GM19324 (cell line): ENCODE data around the gene VAPA.
"Not testable (repeated sequence)": the region's sequence is repeated elsewhere in the genome, so short reads cannot be mapped to it uniquely, and the experiment has no call there.

ENCODE experiments used
- ATAC-seq: cut with Tn5 transposase; IDR thresholded peaks from one replicate; pipeline ENCODE4 v1.9.1; 2021; ENCODE audit warnings: mild to moderate bottlenecking, moderate library complexity; ENCODE audit not compliant: unreplicated experiment, low FRiP score

VAPA gene

DNA sequence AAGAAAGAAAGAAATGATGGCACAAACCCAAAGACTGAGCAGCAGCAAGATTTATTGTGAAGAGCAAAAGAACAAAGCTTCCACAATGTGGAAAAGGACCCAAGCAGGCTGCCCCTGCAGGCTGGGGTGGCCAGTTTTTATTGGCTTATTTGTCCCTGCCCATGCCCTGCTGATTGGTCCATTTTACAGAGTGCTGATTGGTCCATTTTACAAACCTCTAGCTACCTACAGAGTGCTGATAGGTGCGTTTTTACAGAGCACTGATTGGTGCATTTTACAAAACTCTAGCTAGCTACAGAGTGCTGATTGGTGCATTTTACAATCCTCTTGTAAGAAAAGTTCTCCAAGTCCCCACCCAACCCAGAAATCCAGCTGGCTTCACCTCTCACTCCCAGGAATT is 1.5 kb upstream of the VAPA start:
- ATAC-seq, result not testable (repeated sequence)

DNA sequence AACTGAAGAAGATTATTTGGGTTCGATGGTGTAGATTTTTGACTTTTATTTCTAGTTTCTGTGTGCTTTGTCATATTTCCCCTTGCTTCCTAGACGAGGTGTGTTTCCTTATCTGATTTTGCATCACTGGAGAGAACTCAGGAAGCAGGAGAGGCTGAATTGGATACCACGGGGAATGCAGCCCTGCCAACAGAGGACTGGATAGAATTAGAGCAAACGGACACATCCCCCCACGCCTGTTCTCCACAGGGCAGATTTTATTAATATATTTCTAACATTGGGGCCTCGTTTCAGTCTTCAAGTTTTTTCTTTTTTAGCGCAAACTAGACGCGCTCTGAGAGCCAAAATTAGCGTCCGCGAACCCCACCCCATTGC is 678 bp upstream of the VAPA start:
- no peak for ATAC-seq

DNA sequence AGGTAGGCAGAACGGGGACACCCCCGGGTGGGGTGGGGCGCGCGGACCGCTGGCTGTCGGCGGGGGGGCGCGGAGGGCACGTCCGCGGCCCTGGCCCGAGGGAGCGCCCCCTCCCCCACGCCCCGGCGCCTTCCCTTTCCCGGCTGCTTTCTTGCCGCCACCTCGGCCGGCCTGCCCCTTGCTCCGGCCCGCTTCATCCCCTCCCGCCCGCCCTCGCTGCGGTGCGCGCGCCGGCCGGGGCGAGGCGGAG is 443 bp downstream of the VAPA start:
- peak; percentile 29 for ATAC-seq

DNA sequence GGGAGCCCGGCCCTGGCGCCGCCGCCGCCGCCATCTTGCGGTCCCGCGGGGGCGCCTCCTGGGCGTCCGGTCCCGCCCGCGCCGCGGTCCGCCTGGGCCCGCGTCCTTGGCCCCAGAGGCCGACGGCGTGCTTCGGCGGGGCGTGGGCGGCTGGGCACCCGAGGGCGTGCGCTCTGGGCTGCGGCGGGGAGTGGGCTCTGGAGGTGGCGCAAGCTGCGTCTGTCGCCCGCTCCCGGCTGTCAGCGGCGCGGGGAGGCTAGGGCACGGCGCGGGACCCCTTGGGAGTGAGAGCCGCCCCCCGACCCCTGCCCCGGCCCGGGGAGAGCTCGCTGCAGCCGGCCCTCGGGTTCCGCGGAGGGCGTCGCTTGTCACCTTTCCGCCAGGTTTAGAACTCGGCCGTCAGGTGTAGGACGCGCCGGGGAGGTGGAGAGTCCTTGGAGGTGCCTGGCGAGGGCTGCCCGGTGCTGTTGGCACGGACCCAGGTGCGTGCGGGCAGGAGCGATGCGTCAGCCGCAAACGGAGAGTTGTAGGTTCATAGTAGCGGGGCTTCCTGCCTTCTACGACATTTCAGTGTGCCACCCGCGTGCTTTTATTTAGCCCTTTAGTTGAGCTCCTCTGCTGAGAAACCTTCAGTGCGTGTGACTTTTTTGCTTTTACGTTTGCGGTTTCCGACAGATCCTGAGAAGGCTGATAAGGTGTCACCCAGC is 921 bp downstream of the VAPA start:
- ATAC-seq, result peak; percentile 29

DNA sequence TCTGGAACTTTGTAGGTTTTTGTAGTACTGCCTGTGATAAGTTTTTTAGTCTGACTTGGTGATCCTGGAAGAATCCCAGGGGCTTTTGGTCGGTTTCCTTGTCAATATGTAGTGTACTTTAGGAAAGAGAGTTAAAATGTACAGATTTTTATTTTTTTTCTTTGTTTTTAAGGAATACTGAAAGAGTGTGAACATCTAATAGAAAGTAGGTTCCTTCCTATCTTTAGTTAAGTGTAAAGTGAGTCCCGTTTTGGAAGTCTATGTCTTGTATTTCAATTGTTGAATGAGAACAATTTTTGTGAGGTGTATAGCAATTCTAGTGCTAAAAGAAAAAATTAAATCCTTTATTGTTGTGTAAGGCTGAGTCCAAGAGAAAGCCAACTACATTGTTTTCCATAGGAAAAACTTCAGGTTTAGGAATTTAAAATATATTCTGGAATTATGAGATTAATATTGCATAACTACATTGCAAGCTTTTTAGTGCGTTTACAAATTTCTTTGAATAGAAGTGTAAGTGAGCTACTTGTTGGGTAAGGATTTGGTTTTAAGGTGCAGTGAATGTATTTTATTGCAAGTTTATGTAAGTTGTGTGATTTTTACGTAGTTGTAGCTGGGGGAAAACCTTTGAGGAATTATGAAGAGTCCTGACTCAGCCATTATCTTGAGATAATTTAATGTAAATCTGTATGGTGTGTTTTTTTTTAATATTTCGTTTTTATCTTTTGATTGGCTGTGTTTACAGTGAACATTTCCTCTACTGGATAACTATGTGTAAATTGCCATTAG is 1.7 kb downstream of the VAPA start:
- ATAC-seq, result no peak

DNA sequence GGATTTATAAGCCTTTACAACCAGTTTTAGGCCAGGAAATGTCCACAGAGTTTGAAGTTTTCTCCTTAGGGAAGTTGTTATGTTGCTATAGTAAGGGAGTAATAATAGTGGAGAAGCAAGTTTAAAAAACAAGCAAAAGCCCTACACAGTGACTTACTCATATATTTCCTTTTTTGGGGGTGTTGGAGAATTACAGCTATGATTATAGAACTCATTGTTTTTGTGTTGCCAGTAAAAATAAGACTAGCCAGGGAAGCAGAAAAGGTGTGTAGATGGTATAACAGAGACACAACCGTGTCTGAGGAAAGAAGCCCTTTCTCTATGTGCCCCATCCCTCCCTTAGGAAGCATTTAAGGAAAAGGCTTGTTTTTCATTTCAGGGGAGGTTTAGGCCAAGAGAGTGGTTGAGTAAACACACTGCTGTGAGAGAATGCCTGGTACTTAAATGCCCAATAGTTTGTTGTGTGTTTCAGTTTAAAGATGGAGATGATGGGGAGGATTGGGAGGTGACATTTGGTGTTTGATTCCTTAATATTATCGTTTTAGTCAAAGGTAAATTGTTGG is 2.3 kb downstream of the VAPA start:
- no peak for ATAC-seq

DNA sequence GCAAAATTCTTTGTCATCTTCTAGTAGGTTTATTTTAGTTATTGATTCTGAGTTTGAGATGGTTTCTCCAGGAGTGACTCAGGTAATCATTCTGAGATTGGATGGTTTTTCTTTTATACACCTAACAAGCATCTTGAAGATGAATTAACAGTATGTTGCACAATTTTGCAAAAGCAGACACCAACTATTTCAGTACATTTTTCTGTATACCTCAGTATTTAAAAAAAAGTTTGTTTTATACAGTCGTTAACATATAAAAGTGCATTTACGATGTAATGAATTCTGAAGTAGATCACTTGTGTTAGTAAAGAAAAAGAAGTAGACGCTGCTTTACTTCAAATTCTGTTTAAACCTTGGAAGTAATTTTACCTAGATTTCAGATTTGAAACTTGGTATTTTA is 3.0 kb downstream of the VAPA start:
- no peak for ATAC-seq

DNA sequence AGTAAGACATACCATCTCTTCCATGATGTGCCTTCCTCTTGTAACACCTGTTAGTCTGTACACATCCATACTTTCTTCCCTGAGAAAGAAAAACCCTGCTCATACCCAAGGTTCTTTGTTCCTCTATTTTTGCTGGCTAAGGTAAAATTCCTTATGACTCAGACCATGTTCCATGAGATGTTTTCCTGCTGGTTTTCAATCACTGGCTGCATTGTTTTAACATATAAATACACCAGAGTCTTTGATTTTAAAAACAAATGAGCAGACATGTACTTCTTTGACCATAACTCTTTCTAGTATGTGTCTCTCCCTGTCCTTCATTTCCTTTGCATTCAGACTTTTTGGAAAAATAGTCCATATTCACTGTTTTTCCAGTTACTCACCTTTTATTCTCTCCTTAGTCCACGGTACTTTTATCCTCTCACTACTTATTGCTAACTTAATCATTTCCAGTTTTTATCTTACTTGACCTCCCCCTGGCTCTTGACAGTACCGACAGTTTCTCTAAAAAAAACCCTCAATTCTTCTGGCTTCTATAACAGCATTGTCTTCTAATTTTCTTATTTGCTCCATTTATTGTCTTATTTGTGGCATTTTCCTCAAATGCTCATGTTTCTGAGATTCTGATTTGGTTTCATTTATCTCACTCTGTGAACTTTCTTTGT is 4.3 kb downstream of the VAPA start:
- no peak for ATAC-seq

DNA sequence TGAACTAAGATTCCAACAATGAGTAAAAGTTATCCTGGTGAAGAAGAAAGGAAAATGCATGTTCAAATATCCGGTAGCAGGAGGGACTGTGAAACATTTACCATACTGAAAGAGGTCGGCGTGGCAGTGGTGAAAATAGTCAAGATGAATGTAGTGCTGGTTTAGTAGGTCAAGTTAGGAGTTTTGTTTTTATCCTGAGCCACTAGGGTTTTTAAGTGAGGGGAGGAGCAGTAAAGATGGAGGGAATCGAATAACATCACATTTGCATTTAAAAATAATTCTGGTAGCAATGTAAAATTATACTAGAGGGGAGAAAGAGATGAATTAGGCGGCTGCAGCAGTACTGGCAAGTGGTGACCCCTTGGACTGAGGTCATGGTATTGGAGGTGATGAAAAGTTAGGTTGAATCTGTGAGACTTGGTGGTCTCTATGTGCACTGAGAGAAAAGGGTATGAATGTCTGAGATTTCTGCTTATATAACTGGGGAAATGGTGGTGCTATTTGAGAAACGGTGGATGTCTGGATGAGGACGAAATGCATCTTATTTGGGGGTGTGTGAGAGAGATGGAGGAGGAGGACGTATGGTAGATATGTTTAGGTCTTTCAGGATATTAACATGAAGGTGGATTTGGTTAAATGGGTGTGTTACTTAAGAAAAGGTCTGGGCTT is 5.9 kb downstream of the VAPA start:
- no peak for ATAC-seq

DNA sequence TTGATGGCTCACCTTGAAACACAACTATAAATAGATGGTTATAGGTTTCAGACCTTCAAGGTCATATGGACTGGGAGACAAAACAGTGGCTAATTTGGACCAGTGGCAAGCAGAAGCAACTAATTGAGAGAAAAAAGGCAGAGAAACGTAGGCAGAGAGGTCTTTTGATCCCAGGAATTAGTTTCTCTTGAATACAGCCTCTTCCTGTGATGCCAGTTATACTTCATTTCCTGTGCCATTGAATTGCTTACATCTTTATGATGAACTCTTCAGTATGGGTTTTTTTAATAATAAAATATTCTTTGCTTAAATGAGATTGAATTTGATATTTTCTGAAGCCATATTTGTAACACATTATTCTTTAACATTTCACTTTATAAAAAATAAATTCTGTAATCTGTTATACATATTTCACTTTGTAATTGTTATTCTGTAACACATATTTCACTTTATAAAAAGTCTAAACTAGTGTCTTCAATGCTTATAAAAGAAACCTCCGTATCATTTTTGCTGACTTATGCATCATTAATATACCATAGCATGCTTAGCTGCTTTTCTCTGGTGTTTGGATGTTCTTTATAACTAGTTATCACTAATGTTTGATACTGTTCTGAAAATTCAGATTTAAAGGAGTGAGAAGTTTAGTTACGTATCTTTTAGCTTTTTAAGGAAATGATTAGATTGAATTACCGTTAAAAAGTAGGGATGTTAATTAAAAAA is 8.9 kb downstream of the VAPA start:
- ATAC-seq, result no peak

DNA sequence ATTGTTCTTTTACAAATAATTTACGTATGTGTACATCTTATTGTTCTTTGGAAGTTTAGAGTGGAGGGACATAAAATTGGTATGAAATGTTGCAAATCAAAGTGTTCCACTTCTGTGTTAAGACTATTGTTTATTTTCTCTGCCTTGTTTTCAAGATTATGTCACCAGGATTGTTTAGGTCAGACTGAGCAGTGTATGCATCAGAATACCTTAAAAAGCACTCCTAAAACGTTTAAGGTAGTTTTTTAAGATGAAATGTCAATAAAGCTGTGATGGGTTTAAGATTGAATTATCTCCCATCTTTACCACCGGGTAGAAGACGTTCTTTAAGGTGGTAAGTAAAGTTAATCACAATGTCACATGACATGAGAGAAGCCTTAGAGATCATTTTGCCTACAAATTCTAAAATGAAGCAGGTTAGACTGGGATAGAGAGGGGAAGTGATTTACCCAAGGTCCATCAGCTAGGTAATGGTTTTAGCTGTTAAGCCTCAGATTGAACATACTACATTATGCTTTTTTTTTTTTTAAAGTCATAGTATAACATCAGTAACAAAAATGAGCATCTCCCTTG is 10.6 kb downstream of the VAPA start:
- no peak for ATAC-seq

DNA sequence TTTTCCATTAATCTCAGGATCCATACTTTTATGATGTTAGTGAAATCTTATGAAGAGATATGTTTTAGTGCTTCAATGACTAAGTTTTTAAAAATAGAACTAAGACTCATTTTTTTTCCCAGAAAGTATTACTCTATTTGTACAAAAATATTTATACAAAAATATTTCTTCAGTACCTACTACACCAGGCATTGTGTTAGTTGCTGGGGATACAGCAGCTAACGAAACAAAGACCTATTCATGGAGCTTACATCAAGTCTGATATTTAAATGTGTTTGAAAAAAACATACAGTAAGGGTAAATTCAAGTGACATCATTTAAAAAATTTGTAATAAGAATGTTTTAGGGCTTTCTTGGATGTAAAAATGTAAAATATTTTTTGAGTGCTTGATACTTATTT is 11.6 kb downstream of the VAPA start:
- ATAC-seq, result no peak

DNA sequence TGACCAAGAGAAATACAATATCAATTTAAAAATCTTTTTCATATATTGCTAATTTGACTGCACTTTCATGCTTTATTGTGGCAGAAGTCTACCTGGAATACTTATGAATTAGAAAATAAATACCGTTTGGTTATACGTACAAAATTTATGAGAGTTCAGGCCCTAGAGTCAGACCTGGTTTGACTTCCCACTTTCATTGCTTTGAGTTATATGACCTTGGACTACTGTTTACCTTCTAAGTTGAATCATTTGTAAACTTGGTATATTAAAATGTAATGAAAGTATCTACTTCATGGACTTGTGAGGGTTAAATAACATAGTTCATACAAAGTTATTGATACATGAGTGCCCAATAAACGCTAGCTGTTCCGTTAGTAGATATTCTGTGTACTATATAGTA is 12.0 kb downstream of the VAPA start:
- no peak for ATAC-seq

DNA sequence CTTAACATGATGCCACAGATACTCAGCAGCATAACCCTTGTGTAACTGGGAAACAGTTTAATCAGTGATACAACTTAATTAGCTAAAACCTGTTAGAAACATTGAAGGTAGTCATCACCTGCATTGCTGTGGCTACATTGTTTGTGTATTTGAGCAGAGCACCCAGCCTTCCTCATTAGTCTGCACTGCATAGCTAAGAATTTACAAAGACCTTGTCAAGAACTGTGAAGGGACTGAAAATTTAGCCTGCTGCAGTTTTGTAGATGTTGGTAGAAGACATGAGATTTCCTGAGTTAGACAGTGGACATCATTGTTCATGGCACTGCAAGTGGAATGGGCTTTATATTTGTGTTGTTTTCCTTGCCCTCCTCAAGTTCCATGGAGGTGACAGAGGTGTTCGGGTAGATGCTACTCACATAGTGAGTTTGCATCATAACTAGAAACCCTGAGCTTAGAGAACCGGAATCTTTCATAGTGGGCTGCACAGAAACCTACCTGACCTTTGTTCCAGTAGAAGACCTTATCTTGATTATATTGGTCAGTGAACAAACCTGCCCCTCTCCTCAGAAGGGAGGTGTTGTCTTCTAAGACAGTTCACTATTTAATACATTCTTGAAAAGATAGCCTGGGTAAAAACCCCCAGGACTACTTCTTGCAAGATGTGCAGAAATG is 12.5 kb downstream of the VAPA start:
- no peak for ATAC-seq

DNA sequence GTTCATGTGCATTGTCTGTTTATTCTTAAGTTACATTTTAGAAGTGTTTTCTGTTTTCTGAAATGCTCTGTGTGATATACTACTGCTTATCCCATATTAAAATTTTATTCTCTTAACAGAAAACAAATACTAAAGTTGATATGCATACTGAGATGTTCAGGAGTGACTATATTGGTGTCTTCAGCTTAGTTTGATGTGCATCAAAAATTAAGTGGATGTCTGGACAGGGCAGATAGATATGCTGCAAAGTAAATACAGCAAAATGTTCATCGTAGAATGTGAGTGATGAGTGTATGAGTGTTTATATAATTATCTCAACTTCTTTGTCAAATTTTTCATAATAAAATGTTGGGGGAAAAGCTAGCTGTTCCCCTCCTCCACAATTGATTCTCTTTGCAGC is 13.2 kb downstream of the VAPA start:
- no peak for ATAC-seq

DNA sequence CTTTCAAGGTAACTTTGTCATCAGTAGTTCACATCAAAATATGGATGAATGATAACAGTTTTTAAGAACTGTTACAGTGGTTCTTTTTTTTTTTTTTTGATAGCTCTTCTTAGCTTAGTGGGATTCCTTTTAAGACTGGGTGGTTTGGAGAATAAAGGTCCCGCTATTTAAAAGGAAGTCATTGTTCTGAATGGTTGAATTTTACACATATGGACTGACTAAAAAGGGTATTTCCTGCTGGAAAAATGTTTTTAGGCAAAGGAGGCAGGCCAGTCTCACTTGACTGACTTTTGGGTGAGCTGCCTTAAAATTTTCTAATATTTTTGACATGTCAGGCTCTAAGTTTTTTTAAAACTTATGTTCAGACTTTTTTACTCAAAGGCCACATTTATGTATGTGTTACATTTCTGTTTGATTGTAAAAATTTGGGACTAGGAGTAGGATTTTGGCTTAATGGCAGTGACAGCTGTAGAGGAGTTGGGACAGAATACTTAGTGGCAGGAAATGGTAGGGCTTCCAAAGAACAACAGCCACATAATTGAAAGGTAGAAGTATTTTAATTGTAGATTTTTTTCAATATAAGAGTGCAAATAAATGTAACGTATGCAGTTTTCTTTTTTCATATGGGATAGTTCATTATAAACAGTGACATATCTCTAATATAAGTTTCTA is 13.7 kb downstream of the VAPA start:
- no peak for ATAC-seq

DNA sequence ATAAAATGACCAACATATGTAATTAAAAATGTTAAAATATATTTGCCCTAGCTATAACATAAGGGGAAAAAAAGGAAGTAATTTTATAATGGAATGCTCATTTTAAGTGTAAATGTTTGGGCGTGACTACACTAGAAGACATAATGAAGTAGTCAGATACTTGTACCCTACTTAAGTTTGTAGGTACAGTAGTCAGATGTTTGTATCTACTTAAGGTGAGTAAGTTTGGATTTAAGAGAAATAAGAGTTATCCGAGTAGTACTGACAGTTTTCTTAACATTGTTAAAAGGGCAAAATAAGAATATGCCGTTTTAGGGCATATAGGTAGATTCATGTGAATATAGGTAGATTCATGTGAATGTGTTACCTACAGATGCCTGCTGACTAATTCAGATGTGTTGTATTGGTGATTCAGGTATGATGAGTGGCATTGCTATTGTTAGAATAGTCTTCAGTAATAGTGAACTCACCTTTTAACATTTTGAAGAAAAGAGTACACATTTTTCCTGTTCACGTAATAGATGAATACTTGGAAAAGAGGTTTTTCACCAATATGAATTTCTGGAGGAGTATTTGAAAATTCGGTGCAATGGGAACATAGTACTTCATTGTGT is 14.9 kb downstream of the VAPA start:
- ATAC-seq, result no peak

DNA sequence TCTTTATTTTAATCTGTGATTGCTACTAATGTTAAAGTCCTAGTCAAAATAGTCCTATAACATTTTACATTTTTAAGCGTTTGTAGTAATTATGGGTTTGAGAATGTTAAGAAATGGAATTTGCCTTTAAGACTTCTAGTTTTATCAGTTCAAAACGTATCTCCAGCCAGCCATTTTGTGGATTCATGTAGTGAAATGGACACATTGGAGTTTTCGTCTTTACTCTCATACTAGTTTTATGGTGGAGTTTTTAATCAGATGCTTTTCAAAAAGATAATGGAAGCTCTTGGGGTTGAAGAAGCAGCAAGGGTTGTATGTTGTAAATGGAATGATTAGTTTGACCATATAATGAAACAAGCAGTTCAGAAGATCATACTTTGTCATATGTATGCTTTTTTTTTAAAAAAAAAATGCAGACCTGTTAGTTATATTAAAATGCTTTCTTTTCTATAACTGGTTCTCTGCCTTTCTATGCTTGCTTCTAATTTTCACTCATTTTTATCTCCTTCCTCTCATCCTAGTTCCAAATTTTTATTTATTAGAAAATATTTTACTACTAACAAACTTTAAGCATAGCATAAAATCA is 16.6 kb downstream of the VAPA start:
- ATAC-seq, result no peak
